ENCODE data around the gene FAM241B. TPM values are rescaled to one million over a fixed set of nuclear protein-coding genes. Genes with fewer than 3 reads are reported as not detected.

Gene FAM241B
- total and polyA plus RNA-seq, 10 of the 15 experiments (the other 5 are each of a cell fraction or from before 2014, with no cell fraction given), result 0.09 to 0.99 (median 0.24) TPM

GRCh38 chr10:69618746-69619145, 11.3 kb upstream of the FAM241B start (continued):
- no peak for TF ChIP-seq SKIL (IDR thresholded peaks at IDR 0.05; ENCODE audit: low read depth, poor library complexity, severe bottlenecking)

- no peak for DNase-seq (ENCODE audit: low read depth, low spot score)
- Histone ChIP-seq H3K4me1 (ENCODE audit: control insufficient read depth, insufficient read depth, low read length) (no peaks in the 10 kb centered on the region), H3K4me3 (no peak overlapping the region), H3K9ac (ENCODE audit: control insufficient read depth, insufficient read depth, low read length) (no peak overlapping the region), H3K27ac (ENCODE audit: control insufficient read depth, insufficient read depth) (no peak overlapping the region), H3K27me3 (replicated peaks in 1 of 2; ENCODE audit: control insufficient read depth in 2 of 2, insufficient read depth in 2 of 2, low read length in 1 of 2) (no peaks in the 10 kb centered on the region), H3K9me3 (replicated peaks; ENCODE audit: control insufficient read depth, insufficient read depth, low read length) (no peaks in the 10 kb centered on the region; the same call in 1 of the 3 replicates), H3K79me2 (ENCODE audit: control insufficient read depth, insufficient read depth, low read length) (no peaks in the 10 kb centered on the region), H2AFZ (ENCODE audit: control insufficient read depth, low read depth, low read length) (no peak overlapping the region), H3K4me2 (ENCODE audit: control insufficient read depth, insufficient read depth) (no peak overlapping the region), H4K20me1 (ENCODE audit: control insufficient read depth, insufficient read depth) (no peaks in the 10 kb centered on the region), H3K36me3 (ENCODE audit: control insufficient read depth in 2 of 2, insufficient read depth in 2 of 2, low read length in 1 of 2) (no peaks in the 10 kb centered on the region)
- ChIA-PET RAD21 (ENCODE audit: unreplicated experiment) (no interaction called here), POLR2A (no interaction called here), SMC1A (ENCODE audit: uncharacterized antibody, unreplicated experiment) (no interaction called here), CTCF (no interaction called here)
- in situ Hi-C loops (cut with MboI), result no loop called here
- intact Hi-C loops (cut with micrococcal nuclease; ENCODE audit: unreplicated experiment), result no loop called here
- no TSS peak for BruUV-seq (replicated peaks)
- FAIRE-seq, result no peak
- ATAC-seq, result no peak
- WGBS (ENCODE audit: insufficient coverage, insufficient replicate concordance, low lambda C conversion rate, missing lambda C conversion rate), result 59% methylated on average over 7 of the region's 7 CpGs
- no peak for TF ChIP-seq SMARCA5 (IDR thresholded peaks at IDR 0.05)
- TF ChIP-seq NRF1 (conservative IDR thresholded peaks at IDR 0.05; ENCODE audit: low read depth, low read length), result no peak
- TF ChIP-seq ATF3 (IDR thresholded peaks at IDR 0.05; ENCODE audit: borderline replicate concordance, extremely low read depth, low read depth, low read length), result no peak
- TF ChIP-seq FOXK2 (IDR thresholded peaks at IDR 0.05), result no peak
- TF ChIP-seq POU2F2 (IDR thresholded peaks at IDR 0.05; ENCODE audit: borderline replicate concordance, low read depth, low read length), result no peak
- TF ChIP-seq ZBED1 (IDR thresholded peaks at IDR 0.05; ENCODE audit: borderline replicate concordance), result no peak
- no peak for TF ChIP-seq PAX8 (IDR thresholded peaks at IDR 0.05)
- TF ChIP-seq ESRRA (IDR thresholded peaks at IDR 0.05; ENCODE audit: low read length), result no peak
- TF ChIP-seq USF1 (IDR thresholded peaks at IDR 0.05; ENCODE audit: borderline replicate concordance, extremely low read length, insufficient read depth, low read depth, low read length), result no peak
- TF ChIP-seq SREBF2 (IDR thresholded peaks at IDR 0.05; ENCODE audit: low read length), result no peak
- no peak for TF ChIP-seq ASH2L (IDR thresholded peaks at IDR 0.05; ENCODE audit: borderline replicate concordance, low read depth)
- TF ChIP-seq ZNF592 (IDR thresholded peaks at IDR 0.05), result no peak
- no peak for TF ChIP-seq SPI1 (IDR thresholded peaks at IDR 0.05; ENCODE audit: borderline replicate concordance, insufficient read depth, low read depth, low read length)
- TF ChIP-seq CEBPB (IDR thresholded peaks at IDR 0.05; ENCODE audit: borderline replicate concordance in 1 of 2, low read depth in 2 of 2, low read length in 2 of 2), result no peak
- TF ChIP-seq NBN (IDR thresholded peaks at IDR 0.05), result no peak
- no peak for TF ChIP-seq MEF2A (IDR thresholded peaks at IDR 0.05; ENCODE audit: insufficient read depth, low read depth, low read length)
Observed at GRCh38 chr10:69619626-69620025, 10.4 kb upstream of the FAM241B start.

Measured in GM12878 (cell line).